Stimulated activated CD8-positive, alpha-beta memory T cell treated with anti-CD3 and anti-CD28 coated beads, Interleukin-15, amount 100 ng/mL, for 1 hour (primary cell): ENCODE data around the gene HNRNPA1.
"Not testable (repeated sequence)": the region's sequence is repeated elsewhere in the genome, so short reads cannot be mapped to it uniquely, and the experiment has no call there.

Source experiments
- DNase-seq: peaks from one replicate; pipeline ENCODE4 v3.0.0-alpha.2; 2020; ENCODE audit warnings: low read depth

The HNRNPA1 gene

DNA sequence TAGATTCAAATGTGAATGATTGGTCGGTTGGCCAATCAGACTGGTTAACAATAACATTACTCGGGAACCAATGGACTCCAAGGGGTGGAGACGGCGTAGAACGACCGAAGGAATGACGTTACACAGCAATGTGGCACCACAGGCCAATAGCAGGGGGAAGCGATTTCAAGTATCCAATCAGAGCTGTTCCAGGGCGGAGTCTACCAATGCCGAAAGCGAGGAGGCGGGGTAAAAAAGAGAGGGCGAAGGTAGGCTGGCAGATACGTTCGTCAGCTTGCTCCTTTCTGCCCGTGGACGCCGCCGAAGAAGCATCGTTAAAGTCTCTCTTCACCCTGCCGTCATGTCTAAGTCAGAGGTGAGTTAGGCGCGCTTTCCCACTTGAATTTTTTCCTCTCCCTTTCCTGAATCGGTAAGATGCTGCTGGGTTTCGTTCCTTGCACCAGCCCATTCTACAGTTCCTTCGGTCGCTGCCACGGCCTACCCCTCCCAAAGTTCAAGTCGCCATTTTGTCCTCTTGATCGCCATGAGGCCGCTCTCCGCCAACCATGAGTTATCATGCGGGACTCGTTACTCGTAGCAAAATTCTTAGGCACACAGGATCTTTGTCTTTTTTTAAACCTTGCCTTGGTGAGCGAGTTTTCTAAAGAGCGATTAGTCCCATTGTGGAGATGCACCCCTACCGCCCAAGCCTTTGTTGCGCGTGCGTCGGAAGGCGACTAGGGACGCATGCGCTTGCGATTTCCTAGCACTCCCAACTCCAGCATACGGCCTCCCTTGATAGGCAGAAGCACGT, at the start of gene HNRNPA1:
Gene HNRNPA1, plus strand, starts transcription at position 259 of the 793 bp plus-strand sequence. Its CDS starts 82 bp downstream, at position 341.
- peak; percentile 87 for DNase-seq

DNA sequence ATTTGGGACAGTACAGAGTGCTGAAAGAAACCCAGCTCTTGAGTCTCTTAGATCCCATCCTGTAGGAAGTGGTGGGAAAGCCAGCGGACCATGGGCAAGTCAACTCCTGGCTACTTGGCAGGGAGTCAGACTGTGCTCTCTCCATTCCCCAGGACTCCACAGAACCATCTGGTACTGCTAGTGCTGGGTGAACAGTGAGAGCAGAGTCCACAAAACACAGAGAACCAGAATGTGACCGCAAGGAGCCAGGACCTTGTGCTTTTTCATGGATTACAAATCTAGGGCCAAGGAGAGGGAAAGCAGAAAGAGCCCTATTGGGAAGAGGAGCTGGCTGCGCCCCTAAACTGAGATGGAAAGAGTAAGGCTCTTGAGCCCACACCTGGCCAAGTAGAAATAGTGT, 49.3 kb upstream of the HNRNPA1 start:
- DNase-seq, result not testable (repeated sequence)

DNA sequence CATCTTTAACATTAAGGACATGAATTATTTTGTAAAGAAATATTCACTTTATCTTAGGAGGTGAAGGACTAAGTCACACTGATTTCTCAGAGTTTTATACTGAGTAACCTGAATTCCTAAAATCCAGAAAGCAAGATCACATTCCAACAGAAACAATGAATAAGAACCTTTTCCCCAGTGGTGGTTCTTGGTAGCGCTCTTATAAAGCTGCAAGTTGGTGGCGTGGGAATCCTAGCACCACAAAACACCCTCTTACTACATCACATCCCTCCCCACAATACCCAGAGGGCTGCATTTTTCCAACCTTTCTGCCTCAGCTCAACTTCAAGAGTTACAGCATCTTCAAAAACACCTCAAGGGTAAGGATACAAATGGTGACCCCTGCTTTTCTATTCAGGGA, 47.7 kb upstream of the HNRNPA1 start:
- no peak for DNase-seq

DNA sequence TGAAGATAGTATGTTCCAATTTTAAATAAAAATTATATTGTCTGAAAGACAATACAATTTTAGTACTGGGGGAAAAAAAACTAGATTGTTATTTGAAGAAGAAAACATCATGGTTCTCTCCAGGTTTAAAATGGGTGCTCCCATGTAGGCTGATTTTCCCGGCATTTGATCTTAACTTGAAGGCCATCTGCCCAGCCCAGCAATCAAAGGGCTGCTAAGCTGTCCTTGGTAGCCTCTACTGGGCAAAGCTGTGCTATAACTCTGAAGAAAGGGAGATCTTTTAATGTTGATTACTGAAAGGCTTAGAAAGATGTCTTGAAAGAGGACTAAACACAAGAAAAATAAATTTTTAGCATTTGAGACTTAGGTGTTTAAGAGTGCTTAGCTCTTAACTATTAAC, 42.0 kb upstream of the HNRNPA1 start:
- DNase-seq, result no peak

DNA sequence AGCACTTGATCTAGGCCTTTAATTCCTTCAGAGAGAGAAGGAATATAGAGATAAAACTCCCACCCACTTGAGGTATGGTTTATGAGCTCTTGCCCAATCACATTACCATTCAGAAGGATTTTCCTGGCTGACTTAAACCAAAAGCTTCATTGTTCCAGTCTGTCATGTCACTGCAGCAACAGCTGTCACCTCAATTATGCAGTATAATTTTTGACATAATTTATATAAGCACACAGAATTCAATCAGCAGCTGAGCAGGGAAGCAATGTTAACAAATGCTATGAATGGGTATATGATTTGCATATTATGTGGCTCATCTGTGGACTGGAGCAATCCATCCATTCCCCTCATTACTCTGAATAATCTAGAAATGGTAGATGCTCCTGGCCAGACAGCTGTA, 40.9 kb upstream of the HNRNPA1 start:
- no peak for DNase-seq

DNA sequence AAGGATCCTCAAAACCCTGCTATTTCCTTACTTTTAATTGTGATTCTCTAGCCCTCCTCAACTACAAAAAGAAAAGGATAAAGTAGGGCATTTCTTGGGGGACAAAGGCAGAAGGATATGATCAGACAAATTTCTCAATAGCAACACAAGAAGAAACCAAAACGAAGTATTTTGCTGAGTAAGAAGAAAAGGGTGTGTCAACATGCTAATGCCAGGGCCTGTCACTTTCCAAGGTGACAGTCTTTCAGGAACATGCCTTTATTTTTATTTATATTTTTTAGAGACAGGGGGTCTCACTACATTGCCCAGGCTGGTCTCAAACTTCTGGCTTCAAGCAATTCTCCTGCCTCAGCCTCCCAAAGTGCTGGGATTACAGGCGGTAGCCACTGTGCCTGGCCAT, 40.4 kb upstream of the HNRNPA1 start:
- no peak for DNase-seq

DNA sequence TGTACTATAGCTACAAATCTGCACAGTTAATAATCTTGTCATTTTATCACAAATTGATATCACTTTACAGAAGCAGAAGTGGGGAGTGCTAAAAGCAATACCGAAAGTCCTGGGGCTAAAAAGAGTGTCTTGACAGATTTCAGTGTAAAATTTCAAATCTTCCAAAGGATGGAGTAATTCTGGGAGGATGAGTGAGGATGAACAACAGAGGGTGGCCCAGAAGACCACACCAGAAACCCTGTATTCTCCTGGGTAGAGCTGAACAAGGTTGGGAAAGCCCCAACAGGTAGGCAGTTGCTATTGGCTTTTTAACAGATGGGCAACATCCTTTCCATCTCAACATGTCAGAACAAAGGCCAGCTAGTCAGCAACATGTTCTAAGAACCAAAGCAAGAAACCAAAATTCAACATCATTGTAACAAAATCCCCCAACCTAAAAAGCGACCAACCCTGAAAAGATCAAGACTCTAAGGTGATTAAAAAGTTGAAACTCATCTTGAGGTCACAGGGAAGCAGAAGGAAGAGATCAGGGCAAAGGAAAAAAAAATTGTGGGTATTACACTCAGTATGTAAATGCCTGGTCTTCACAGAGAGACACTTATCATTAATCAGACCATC, 39.4 kb upstream of the HNRNPA1 start:
- no peak for DNase-seq

DNA sequence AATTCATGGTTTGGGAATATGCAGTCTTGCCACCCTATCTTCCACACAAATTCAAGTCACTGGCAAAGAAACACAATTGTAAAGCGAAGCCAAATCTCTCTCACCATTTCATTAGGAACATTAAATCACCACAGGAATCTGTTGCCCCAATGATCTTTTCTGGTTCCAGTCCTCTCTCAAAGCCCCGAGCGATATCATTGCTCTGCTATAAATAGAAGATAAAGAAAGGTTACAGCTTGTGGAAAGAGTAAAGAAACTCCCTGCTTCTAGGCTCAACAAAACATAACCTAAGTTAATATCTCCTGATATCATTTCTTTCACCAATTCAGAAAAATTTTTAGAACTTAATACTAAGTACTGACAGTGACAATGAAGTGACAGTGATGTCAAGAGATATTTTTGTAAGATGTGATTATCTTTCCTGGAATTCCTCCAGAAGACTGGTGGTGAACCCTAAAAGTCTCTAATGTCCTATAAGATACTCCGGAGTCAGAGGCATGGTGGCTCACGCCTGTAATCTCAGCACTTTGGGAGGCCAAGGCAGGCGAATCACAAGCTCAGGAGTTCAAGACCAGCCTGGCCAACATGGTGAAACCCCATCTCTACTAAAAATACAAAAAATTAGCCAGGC, 34.4 kb upstream of the HNRNPA1 start:
- no peak for DNase-seq

DNA sequence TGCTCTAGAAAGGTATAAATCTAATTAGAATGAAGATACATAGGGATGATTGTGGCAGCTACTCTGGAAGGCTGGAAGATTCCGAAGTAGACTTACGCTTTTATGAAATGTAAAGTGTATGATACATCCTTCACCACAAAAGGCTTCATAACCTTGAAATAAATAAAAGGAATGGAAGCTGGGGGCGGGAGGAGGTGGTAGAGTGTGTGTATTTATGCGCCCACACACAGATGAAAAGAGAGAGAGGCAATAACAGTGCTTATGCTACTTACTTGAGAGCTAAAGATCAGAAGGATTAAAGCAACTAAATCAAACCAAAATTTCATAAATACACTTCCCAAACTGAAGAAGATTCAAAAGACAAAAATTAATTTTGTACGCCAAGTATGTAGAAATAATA, 31.0 kb upstream of the HNRNPA1 start:
- DNase-seq, result no peak

DNA sequence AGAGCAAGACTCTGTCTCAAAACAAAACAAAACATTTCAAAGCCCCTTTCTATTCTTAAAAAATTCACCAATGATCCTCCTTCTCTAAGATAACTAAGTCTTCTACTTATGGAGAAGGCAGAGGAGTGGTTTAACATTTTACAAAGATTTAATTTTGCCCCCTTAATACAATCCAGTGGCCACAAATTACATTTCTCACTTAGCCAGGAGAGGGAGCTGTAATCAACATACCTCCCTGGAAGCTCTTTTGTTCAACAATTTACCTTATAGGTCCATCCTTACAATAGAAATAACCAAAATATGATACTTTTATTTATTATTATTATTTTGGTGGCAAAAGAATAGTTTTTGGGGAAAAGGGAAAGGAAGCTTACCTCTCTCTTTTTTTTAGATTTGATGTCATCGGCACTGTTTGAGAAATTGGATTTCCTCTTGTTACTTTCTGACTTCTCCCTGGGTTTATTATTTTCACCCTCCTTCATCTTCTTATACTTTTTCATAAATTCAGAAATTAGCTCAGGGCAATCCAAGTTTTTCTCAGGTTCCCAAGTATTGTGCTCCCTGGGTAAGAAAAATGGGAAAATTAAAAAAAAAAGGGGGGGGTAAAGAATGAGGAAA, 28.8 kb upstream of the HNRNPA1 start:
- DNase-seq, result no peak

DNA sequence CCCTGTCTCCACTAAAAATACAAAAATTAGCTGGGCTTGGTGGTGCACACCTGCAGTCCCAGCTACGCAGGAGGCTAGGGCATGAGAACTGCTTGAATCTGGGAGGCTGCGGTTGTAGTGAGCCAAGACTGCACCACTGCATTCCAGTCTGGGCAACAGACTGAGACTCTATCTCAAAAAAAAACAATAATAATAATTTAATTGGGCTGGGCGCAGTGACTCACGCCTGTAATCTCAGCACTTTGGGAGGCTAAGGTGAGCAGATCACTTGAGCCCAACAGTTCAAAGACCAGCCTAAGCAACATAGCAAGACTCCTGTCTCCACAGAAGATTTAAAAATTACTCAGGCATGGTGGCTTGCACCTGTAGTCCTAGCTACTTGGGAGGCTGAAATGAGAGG, 27.3 kb upstream of the HNRNPA1 start:
- no peak for DNase-seq

DNA sequence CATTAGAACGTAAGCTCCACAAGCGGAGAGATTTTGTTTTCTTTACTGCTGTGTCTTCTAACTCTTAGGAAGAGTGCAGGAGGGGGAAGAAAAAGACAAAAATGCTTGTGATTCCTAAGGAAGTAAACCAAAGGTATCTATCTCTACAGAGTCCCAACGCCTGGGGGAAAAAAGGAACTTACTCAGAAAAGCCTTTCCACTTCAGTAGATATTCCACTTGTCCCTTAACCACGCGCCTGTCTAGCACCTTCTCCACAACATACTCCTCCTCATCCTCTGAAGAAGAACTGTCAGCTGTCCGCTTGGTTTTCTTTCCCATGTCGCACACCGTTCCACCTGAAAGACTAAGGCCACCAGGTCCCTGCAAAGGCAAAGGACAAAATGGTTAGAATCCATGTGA, 23.2 kb upstream of the HNRNPA1 start:
- no peak for DNase-seq

DNA sequence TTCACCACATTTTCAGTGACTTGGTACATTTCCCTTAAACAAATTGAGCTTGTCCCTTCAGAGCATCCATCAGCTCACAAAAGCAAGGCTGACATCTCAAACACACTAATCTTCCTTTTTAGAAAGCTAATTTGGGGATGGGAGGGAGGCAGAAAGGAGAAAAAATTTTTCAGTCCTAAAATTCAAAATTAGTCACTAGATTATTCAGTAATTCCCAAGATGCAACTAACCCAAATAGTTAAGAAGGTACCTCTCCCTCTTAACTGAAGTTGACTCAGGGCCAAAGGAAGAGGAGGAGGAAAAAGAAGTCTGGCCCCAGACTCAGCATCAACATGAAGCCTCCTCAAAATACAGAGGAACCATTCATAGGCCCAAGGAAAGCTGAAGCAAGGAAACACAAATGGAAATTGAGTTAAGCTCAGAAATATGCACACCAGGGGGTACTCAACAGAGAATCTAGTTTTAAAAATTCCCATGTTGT, 22.3 kb upstream of the HNRNPA1 start:
- DNase-seq, result no peak

DNA sequence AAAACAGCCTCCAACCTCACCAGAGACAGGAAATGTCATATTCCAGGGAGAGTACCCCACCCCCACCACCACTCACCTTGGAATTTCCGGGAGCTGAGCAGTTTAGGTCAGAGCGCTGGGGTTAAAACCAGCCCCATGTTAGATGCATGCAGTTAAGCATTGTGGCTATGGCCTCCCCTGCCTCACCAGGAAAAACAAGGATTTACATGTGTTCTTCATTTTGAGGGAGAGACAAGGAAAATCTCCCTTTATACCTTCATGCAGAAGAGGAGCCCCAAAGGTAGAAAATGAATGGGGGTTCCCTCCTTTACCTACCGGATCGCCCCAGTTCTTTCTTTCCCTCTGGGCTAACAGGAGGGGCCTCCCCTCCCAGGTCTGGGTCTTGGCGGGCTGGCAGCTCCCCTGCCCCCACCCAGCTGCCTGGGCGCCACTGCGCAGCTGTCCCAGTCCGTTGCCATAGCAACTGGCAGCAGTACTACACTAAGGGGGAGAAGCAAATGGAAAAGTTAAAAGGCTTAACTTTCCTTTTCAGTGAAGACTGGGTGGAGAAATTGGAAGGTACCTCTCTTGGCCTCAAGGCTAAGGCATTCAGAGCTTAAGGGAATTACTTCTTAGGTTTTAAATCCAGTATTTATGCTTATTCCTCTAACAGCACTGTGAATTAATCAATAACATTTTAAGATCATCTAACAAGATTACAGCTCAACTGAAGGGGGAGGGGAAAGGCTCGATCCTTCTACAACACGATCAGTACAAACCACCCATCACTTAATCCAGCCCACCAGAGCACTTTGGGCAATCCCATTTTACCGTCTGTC, 21.1 kb upstream of the HNRNPA1 start:
- DNase-seq, result no peak

DNA sequence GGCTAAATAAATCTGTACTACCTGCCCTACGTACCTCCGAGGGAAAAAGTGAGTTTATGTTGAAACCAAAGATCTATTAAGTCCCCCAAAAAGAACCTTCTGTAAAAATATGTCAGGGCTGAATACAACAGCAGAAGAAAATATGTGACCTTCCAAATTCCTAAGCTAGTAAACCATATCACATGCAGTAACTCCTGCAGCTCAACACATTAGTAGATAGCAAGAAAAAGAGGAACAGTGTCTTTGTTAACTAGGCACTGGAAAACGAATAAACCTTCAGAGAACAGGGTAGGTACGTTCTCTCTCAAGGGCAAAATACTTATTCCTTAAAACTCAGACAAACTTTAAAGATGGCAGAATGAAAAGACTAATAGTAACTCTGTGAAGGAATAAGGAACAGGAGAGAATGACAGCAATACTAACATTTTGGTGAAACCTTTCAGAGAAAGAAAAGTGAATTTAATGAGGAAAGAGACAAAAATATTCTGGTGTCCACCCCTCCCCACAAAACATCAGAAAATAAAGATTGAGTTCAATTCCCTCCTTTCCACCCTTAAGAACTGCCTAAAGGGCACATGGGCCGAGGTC, 18.6 kb upstream of the HNRNPA1 start:
- no peak for DNase-seq

DNA sequence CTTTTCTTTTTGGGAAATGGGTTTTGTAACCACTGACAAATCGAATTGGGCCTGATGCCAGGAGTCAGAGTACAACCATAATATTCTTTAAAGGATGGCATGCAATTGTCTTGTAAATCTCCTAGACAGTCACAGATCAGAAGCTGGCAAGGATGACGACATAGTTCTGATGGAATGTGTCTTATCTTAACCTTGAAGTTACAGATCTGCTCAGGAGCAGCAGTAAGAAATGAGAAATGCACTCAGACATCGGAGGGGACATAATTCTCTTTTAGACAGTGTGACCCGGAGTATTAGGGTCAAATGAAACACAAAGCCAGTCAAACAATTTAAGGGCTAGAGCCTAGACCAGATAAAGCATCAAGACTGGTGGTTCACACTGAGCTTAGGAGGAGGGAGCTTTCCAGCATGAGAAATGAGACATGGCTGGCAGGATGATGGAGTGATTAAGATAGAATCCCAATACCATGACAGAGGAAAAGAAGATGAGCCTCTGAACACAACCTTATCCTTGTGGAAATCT, 18.1 kb upstream of the HNRNPA1 start:
- no peak for DNase-seq

DNA sequence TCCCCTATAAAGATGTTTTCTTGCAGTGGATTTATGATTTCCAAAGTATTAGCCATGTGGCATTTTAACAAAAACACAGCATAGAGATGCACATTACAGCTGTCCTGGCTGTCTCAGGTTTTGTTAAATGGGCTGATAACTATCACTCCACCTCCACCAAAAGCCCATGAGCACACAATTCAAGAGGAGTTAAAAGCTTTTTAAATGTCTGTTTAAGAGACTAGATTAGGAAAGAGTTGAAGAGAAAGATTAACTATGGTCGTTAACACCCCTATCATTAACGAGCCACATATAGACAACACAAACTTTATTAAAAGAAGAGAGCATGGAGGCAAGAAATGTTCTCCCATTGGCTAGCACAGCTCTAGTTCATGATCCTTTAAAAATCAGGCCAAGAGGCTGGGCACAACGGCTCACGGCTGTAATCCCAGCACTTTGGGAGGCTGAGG, 15.1 kb upstream of the HNRNPA1 start:
- DNase-seq, result no peak

DNA sequence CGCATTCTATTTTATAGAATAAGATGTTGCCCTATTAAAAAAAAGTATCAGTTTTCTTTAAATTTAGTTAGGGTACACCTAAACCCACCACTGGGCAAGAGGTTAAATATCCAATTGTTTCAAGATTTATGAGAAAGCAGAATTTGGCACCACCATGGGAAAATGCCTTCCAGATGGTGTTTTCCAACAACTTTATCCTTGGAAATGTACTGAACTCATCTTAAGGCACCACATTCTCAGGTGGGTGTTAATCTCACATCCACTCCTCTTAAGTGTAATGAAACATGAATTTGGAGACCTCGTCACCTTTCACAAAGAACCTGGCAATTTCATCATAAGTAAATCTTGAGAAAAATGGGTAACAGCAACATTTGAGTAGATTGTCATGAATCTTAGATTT, 13.7 kb upstream of the HNRNPA1 start:
- no peak for DNase-seq

DNA sequence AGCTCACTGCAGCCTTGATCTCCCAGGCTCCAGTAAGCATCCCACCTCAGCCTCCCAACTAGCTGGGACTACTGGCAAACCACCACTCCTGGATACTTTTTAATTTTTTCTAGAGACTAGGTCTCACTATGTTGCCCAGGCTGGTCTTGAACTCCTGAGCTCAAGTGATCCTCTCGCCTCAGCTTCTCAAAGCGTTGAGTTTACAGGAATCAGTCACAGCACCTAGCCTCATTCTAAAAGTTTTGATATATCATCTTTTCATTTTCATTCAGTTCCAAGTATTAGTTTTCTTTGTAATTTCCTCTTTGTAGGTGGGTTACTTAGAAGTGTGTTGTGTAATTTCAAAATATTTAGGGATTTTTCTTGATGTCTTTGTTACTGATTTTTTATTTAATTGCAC, 10.2 kb upstream of the HNRNPA1 start:
- DNase-seq, result no peak

DNA sequence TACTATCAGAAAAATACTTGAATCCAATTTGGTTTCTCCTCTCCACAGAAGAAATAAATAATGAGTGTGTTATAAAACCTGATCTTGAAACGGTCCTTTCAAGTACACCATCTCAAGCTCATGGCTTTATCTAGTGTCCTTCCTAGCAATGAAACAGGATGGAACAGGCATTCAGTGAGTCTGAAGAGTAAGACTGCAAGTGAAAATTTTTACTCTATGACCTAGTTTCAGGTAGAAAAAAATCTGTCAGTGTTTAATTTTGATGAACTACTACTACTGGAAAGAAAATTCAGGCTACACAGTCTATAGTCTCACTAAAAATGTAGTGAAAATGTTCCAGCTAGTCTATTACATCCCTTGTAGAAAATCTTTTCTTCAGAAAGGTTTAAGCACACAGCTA, 8.3 kb upstream of the HNRNPA1 start:
- no peak for DNase-seq

DNA sequence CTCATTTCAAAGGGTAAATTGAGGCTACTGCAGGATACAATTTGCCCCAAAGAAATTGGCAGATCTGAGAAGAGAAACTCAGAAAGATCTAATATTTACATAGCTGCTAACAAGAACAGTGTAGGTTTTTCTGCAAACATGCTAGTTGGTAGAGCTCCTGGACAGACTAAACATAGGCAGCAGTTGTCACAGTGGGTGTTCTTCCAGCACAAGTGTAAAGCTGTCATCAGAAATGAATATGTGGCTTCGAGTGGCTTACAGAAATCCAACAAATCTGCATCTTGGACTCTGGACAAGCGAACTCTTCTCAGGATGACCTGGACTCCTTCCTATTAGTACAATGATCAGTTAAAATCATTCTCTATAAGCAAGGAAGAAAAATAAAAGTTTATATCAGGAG, 6.5 kb upstream of the HNRNPA1 start:
- no peak for DNase-seq
